Measurements from ENCODE around the gene LRRC27.

DNA sequence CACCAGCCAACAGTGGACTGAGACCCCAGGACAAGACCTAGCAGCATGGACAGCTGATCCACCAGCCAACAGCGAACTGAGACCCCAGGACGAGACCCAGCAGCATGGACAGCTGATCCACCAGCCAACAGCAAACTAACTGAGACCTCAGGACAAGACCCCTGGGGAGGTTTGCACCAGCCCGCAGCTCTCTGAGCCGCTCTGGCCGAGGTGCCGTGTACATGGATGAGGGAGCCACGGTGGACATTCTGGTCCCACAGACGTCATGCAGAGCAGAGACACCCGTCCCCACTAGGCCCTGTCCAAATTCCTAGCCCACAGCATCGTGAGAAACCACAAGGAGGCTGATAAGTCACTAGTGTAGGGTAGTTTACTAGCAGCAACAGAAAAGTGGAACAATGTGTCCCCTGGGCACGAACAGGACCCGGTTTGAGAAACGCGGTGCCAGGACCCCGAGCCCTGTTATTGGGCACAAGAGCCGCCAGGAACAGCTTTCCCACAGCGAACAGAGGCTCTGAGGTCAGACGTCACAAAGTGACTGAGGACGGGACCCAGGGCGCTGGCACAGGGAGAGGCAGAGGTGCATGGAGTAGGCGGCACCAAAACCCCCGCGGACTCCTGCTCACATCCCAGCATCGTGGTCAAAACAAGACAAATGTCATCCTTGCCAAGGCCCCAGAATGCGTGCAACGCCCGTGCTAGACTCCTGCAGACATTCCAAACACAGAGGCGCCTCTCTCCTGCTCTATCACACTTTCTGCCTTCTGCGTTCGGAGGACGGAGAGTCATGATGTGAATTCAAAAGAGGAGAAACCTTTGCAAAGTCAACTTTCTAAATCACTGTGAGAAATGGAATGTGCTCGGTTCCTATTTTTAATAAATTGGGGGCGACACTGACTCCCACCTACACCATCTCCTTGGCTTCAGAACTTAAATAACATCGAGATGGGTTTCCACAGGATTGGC lies 32.3 kb upstream of the LRRC27 start:
- TF ChIP-seq, protein P1, sequence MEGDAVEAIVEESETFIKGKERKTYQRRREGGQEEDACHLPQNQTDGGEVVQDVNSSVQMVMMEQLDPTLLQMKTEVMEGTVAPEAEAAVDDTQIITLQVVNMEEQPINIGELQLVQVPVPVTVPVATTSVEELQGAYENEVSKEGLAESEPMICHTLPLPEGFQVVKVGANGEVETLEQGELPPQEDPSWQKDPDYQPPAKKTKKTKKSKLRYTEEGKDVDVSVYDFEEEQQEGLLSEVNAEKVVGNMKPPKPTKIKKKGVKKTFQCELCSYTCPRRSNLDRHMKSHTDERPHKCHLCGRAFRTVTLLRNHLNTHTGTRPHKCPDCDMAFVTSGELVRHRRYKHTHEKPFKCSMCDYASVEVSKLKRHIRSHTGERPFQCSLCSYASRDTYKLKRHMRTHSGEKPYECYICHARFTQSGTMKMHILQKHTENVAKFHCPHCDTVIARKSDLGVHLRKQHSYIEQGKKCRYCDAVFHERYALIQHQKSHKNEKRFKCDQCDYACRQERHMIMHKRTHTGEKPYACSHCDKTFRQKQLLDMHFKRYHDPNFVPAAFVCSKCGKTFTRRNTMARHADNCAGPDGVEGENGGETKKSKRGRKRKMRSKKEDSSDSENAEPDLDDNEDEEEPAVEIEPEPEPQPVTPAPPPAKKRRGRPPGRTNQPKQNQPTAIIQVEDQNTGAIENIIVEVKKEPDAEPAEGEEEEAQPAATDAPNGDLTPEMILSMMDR (IDR thresholded peaks at IDR 0.05 in 8 of 11, conservative IDR thresholded peaks at IDR 0.05 in 3 of 11) = no peak
- no peak for TF ChIP-seq POLR2AphosphoS5 (IDR thresholded peaks at IDR 0.05)
- no peak for TF ChIP-seq POLR2A (IDR thresholded peaks at IDR 0.05)

All from spleen (tissue), 7 donors.